Hepatocyte (in vitro differentiated cells): ENCODE measurements around the gene NLK.

Experiments used
- EZH2 ChIP-seq: fragments of 200-600 bp; sonication (generic); IDR thresholded peaks from 2 replicates; pipeline ENCODE4 v1.6.1; 2016; ENCODE audit warnings: antibody characterized with exemption, mild to moderate bottlenecking, borderline replicate concordance
- EZH2phosphoT487 ChIP-seq: fragments of 200-600 bp; sonication (generic); IDR thresholded peaks from one replicate; pipeline ENCODE4 v1.6.1; 2018; ENCODE audit warnings: antibody characterized with exemption, mild to moderate bottlenecking, low read depth, moderate library complexity; ENCODE audit not compliant: unreplicated experiment, severe bottlenecking
- TF ChIP-seq, protein P1 (sequence below): fragments of 200-600 bp; sonication (generic); IDR thresholded peaks from 2 replicates; pipeline ENCODE4 v1.5.1; 2016; ENCODE audit warnings: antibody characterized with exemption, mild to moderate bottlenecking; ENCODE audit not compliant: poor library complexity

GRCh38 chr17:28141313-28141712, 98.8 kb downstream of the NLK start:
- TF ChIP-seq, protein P1, sequence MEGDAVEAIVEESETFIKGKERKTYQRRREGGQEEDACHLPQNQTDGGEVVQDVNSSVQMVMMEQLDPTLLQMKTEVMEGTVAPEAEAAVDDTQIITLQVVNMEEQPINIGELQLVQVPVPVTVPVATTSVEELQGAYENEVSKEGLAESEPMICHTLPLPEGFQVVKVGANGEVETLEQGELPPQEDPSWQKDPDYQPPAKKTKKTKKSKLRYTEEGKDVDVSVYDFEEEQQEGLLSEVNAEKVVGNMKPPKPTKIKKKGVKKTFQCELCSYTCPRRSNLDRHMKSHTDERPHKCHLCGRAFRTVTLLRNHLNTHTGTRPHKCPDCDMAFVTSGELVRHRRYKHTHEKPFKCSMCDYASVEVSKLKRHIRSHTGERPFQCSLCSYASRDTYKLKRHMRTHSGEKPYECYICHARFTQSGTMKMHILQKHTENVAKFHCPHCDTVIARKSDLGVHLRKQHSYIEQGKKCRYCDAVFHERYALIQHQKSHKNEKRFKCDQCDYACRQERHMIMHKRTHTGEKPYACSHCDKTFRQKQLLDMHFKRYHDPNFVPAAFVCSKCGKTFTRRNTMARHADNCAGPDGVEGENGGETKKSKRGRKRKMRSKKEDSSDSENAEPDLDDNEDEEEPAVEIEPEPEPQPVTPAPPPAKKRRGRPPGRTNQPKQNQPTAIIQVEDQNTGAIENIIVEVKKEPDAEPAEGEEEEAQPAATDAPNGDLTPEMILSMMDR: no peak
- TF ChIP-seq EZH2: no peak
- no peak for TF ChIP-seq EZH2phosphoT487
